Common myeloid progenitor, CD34-positive (primary cell): ENCODE results near the gene LCOR.

Experiments
- CTCF ChIA-PET: fragments of 350-600 bp; sonication (Branson Sonifier 250); formaldehyde crosslinking; loops from one replicate; lab custom pipeline; 2021; ENCODE audit warnings: antibody characterized with exemption; lab: Charles Lee
- POLR2A ChIA-PET: fragments of 350-600 bp; sonication (Branson Sonifier 250); formaldehyde crosslinking; loops from one replicate; lab custom pipeline; 2021; ENCODE audit warnings: antibody characterized with exemption; lab: Charles Lee
- DNase-seq, 3 donors: peaks; one replicate each; pipeline versions ENCODE4 v3.0.0 to v3.0.0-alpha.2; 2013
- H3K27ac ChIP-seq, 2 experiments: 1 replicate in 1 of 2; 2 replicates in 1 of 2; pipeline ENCODE4 v1.7.0; 2013; ENCODE audit warnings: inconsistent platforms in 2 of 2, low read length in 2 of 2, mild to moderate bottlenecking in 2 of 2, low read depth in 1 of 2, moderate library complexity in 1 of 2; ENCODE audit not compliant: severe bottlenecking in 2 of 2, insufficient read depth in 1 of 2, poor library complexity in 1 of 2
- H3K27me3 ChIP-seq, 5 experiments: replicated peaks in 2 of 5; 1 replicate in 3 of 5; 2 replicates in 2 of 5; pipeline versions ENCODE4 v1.6.1 to v1.7.0; 2013; ENCODE audit warnings: low read length in 4 of 5, mild to moderate bottlenecking in 2 of 5, moderate library complexity in 2 of 5, inconsistent platforms in 1 of 5; ENCODE audit not compliant: insufficient read depth in 5 of 5, control insufficient read depth in 4 of 5
- H3K36me3 ChIP-seq, 4 experiments: 1 replicate in 2 of 4; 2 replicates in 2 of 4; pipeline versions ENCODE4 v1.6.1 to v1.7.0; 2013; ENCODE audit warnings: low read length in 3 of 4, control low read depth in 1 of 4, mild to moderate bottlenecking in 1 of 4; ENCODE audit not compliant: control insufficient read depth in 4 of 4, insufficient read depth in 4 of 4
- H3K4me1 ChIP-seq, 4 experiments: 1 replicate in 3 of 4; 2 replicates in 1 of 4; pipeline versions ENCODE4 v1.6.1 to v1.7.1; 2013; ENCODE audit warnings: low read length in 3 of 4, mild to moderate bottlenecking in 3 of 4, control low read depth in 1 of 4, inconsistent platforms in 1 of 4, moderate library complexity in 1 of 4; ENCODE audit not compliant: control insufficient read depth in 4 of 4, insufficient read depth in 4 of 4; ENCODE audit errors: control extremely low read depth in 1 of 4
- H3K4me3 ChIP-seq, 7 experiments: 1 replicate in 4 of 7; 2 replicates in 3 of 7; pipeline versions ENCODE4 v1.5.1 to v1.7.0; 2013; ENCODE audit warnings: mild to moderate bottlenecking in 7 of 7, low read length in 6 of 7, moderate library complexity in 6 of 7, inconsistent platforms in 2 of 7, low read depth in 2 of 7, control low read depth in 1 of 7; ENCODE audit not compliant: insufficient read depth in 4 of 7, control insufficient read depth in 1 of 7; ENCODE audit errors: extremely low read depth in 1 of 7
- H3K9me3 ChIP-seq, 5 experiments: 1 replicate in 4 of 5; 2 replicates in 1 of 5; pipeline versions ENCODE4 v1.6.1 to v1.7.1; 2013; ENCODE audit warnings: low read length in 4 of 5, mild to moderate bottlenecking in 2 of 5, inconsistent platforms in 1 of 5, low read depth in 1 of 5, moderate library complexity in 1 of 5; ENCODE audit not compliant: control insufficient read depth in 4 of 5, insufficient read depth in 2 of 5; ENCODE audit errors: control extremely low read depth in 1 of 5
- WGBS: methylation state at CpG from one replicate; pipeline ENCODE4 v1.1.5; 2013; ENCODE audit not compliant: insufficient coverage; 5-methylcytosine and 5-hydroxymethylcytosine counted together

LCOR gene

GRCh38 chr10:96960872-96961271, 128.8 kb downstream of the LCOR start:
- POLR2A ChIA-PET, result interaction anchor here (0.7 kb wide), 1 partner anchor 18 kb away, joined by 4 read pairs; no protein-coding TSS in a partner anchor
- no peaks in the 10 kb centered on the region for H3K9me3 ChIP-seq
- WGBS, result 87% methylated on average over 2 of the region's 2 CpGs
- DNase-seq, result no peak
- no peaks in the 10 kb centered on the region for H3K27me3 ChIP-seq
- CTCF ChIA-PET, result interaction anchor here (1.1 to 3.0 kb wide), 4 partner anchors 10 to 35 kb away, joined by 3 to 12 read pairs (median 4); no protein-coding TSS in a partner anchor
- no peaks in the 10 kb centered on the region for H3K4me1 ChIP-seq
- H3K27ac ChIP-seq, result no peak overlapping the region
- peaks cover 7 to 20% (median 16%) of the 10 kb centered on the region in 4 experiments for H3K36me3 ChIP-seq
- H3K4me3 ChIP-seq, result no peak overlapping the region

GRCh38 chr10:96964131-96964530, 132.0 kb downstream of the LCOR start:
- POLR2A ChIA-PET, result no interaction called here
- no peak for DNase-seq
- no peak overlapping the region for H3K4me3 ChIP-seq
- no CpG with 5 or more reads among the region's 2 CpGs for WGBS
- H3K36me3 ChIP-seq, result peaks cover 0 to 11% (median 3%) of the 10 kb centered on the region in 4 experiments
- no peaks in the 10 kb centered on the region for H3K4me1 ChIP-seq
- no peak overlapping the region for H3K27ac ChIP-seq
- no peaks in the 10 kb centered on the region for H3K9me3 ChIP-seq
- H3K27me3 ChIP-seq, result no peaks in the 10 kb centered on the region
- CTCF ChIA-PET, result no interaction called here

GRCh38 chr10:96967847-96968246, 135.7 kb downstream of the LCOR start:
- no peak overlapping the region for H3K4me3 ChIP-seq
- no peak for DNase-seq
- POLR2A ChIA-PET, result no interaction called here
- H3K36me3 ChIP-seq, result peaks cover 0 to 3% (median under 1%) of the 10 kb centered on the region in 4 experiments
- CTCF ChIA-PET, result interaction anchor here (0.6 to 1.3 kb wide), 2 partner anchors 27 to 282 kb away, joined by 3 read pairs; no protein-coding TSS in a partner anchor
- H3K27me3 ChIP-seq, result no peaks in the 10 kb centered on the region
- no peak overlapping the region for H3K27ac ChIP-seq
- no peaks in the 10 kb centered on the region for H3K9me3 ChIP-seq
- no peaks in the 10 kb centered on the region for H3K4me1 ChIP-seq

- Histone ChIP-seq H3K4me3 (no peak overlapping the region), H3K27ac (no peak overlapping the region), H3K4me1 (no peaks in the 10 kb centered on the region), H3K27me3 (no peaks in the 10 kb centered on the region), H3K36me3 (no peaks in the 10 kb centered on the region), H3K9me3 (no peaks in the 10 kb centered on the region)
- 100% methylated on average over 3 of the region's 5 CpGs for WGBS
- POLR2A ChIA-PET, result interaction anchor here (0.6 kb wide), 1 partner anchor 16 kb away, joined by 3 read pairs; no protein-coding TSS in a partner anchor
- CTCF ChIA-PET, result interaction anchor here (1.3 kb wide), 1 partner anchor 26 kb away, joined by 3 read pairs; no protein-coding TSS in a partner anchor
- no peak for DNase-seq
Measured at GRCh38 chr10:96968682-96969423, 136.8 kb downstream of the LCOR start.

DNA sequence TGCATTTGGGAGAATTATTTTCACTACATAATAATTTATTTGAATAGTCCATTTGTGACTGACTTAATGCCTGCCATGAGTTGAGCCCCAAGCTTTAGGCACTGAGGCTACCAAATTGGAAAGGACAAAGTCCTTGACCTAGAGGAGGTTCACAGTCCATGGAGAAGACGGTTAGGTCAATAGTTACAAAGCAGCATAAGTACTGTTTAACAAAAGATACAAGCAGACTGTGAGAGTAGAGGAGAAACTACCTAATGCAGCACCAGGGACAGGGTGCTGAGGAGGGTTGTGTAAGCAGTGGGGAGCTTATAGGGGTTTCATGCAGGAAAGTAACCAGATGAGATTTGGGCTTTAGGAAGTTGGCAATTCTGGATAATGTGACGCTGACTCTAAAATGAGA, 139.2 kb downstream of the LCOR start:
- ChIA-PET POLR2A (no interaction called here), CTCF (interaction anchor here (0.6 to 1.7 kb wide), 4 partner anchors 9 to 25 kb away, joined by 3 to 5 read pairs (median 3); no protein-coding TSS in a partner anchor)
- no peak overlapping the region for H3K4me3 ChIP-seq
- no peaks in the 10 kb centered on the region for H3K9me3 ChIP-seq
- H3K36me3 ChIP-seq, result peaks cover 0 to 2% (median 0%) of the 10 kb centered on the region in 4 experiments
- H3K27ac ChIP-seq, result no peak overlapping the region
- no CpG with 5 or more reads among the region's 2 CpGs for WGBS
- DNase-seq, result no peak
- H3K4me1 ChIP-seq, result no peaks in the 10 kb centered on the region
- H3K27me3 ChIP-seq, result no peaks in the 10 kb centered on the region

DNA sequence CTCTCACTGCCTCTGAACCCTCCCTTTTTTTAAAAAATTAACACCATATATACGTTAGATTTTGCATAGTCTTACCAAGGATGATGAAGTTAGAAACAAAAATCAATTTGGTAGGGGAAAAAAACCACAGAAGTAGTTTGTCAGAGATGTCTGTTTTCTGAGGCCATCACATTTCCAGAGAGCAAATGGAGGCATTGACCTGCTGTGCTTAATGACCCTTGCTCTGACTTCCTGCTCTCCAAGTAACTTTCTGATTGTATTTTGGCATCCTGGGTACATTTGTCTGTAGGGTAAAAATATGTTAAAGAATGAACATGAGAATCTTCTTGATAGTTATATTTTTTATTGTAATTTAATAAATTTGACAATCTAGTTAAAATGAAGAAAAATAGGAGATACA, 140.2 kb downstream of the LCOR start:
- Histone ChIP-seq H3K27me3 (no peaks in the 10 kb centered on the region), H3K27ac (no peak overlapping the region), H3K4me1 (no peaks in the 10 kb centered on the region), H3K36me3 (peaks cover 0 to 2% (median 0%) of the 10 kb centered on the region in 4 experiments), H3K4me3 (no peak overlapping the region), H3K9me3 (no peaks in the 10 kb centered on the region)
- ChIA-PET POLR2A (no interaction called here), CTCF (no interaction called here)
- WGBS, result no CpG with 5 or more reads among the region's 1 CpG
- no peak for DNase-seq
